Measurements from ENCODE around the gene EMP2. TPM values are rescaled to one million over a fixed set of nuclear protein-coding genes. Genes with fewer than 3 reads are reported as not detected.
A peak's percentile ranks its signal among the peaks of the same experiment; 100 is the strongest.

The EMP2 gene
- polyA plus RNA-seq, 2 donors: 68.6 to 90.9 TPM

GRCh38 chr16:10558746-10559641 lies 21.4 kb downstream of the EMP2 start:
- H3K4me3 ChIP-seq (ENCODE audit: low read depth in 1 of 2, low read length in 2 of 2): no peak overlapping the region
- peak overlapping the region; percentile 60 to 90 for H3K27ac ChIP-seq (ENCODE audit: low read depth in 2 of 2, low read length in 1 of 2)
- H3K9me3 ChIP-seq (ENCODE audit: control insufficient read depth in 2 of 2, insufficient read depth in 1 of 2, low read depth in 1 of 2, low read length in 1 of 2): peaks cover 0 to 3% of the 10 kb centered on the region in 2 donors
- H3K4me1 ChIP-seq (ENCODE audit: control insufficient read depth in 2 of 2, insufficient read depth in 2 of 2, low read length in 1 of 2): peaks cover 0 to 12% of the 10 kb centered on the region in 2 donors
- no peaks in the 10 kb centered on the region for H3K27me3 ChIP-seq (ENCODE audit: control insufficient read depth in 1 of 2, insufficient read depth in 2 of 2, low read length in 2 of 2)
- H3K36me3 ChIP-seq (ENCODE audit: control insufficient read depth in 2 of 2, insufficient read depth in 2 of 2, low read length in 1 of 2): peaks cover 0 to 14% of the 10 kb centered on the region in 2 donors
- 53 to 59% methylated on average over 25 of the region's 25 CpGs for WGBS, 2 donors

- 56 to 63% methylated on average over 7 of the region's 7 CpGs for WGBS, 2 donors
Observed at GRCh38 chr16:10558305-10558704, 22.1 kb downstream of the EMP2 start.

GRCh38 chr16:10557750-10558149 lies 22.6 kb downstream of the EMP2 start:
- Histone ChIP-seq H3K4me1 (ENCODE audit: control insufficient read depth in 2 of 2, insufficient read depth in 2 of 2, low read length in 1 of 2) (peaks cover 0 to 12% of the 10 kb centered on the region in 2 donors), H3K9me3 (ENCODE audit: control insufficient read depth in 2 of 2, insufficient read depth in 1 of 2, low read depth in 1 of 2, low read length in 1 of 2) (peaks cover 0 to 2% of the 10 kb centered on the region in 2 donors), H3K36me3 (ENCODE audit: control insufficient read depth in 2 of 2, insufficient read depth in 2 of 2, low read length in 1 of 2) (peaks cover 0 to 14% of the 10 kb centered on the region in 2 donors), H3K27me3 (ENCODE audit: control insufficient read depth in 1 of 2, insufficient read depth in 2 of 2, low read length in 2 of 2) (no peaks in the 10 kb centered on the region), H3K27ac (ENCODE audit: low read depth in 2 of 2, low read length in 1 of 2) (peak overlapping the region in 1 of 2 donors; percentile 5), H3K4me3 (ENCODE audit: low read depth in 1 of 2, low read length in 2 of 2) (no peak overlapping the region)
- WGBS, 2 donors: 79 to 89% methylated on average over 5 of the region's 5 CpGs

More at GRCh38 chr16:10558305-10558704, 22.1 kb downstream of the EMP2 start:
- Histone ChIP-seq H3K27me3 (ENCODE audit: control insufficient read depth in 1 of 2, insufficient read depth in 2 of 2, low read length in 2 of 2) (no peaks in the 10 kb centered on the region), H3K4me3 (ENCODE audit: low read depth in 1 of 2, low read length in 2 of 2) (no peak overlapping the region), H3K9me3 (ENCODE audit: control insufficient read depth in 2 of 2, insufficient read depth in 1 of 2, low read depth in 1 of 2, low read length in 1 of 2) (peaks cover 0 to 3% of the 10 kb centered on the region in 2 donors), H3K36me3 (ENCODE audit: control insufficient read depth in 2 of 2, insufficient read depth in 2 of 2, low read length in 1 of 2) (peaks cover 0 to 14% of the 10 kb centered on the region in 2 donors), H3K27ac (ENCODE audit: low read depth in 2 of 2, low read length in 1 of 2) (peak overlapping the region; percentile 60 to 90), H3K4me1 (ENCODE audit: control insufficient read depth in 2 of 2, insufficient read depth in 2 of 2, low read length in 1 of 2) (peaks cover 0 to 12% of the 10 kb centered on the region in 2 donors)

GRCh38 chr16:10556236-10556635 lies 24.2 kb downstream of the EMP2 start:
- H3K36me3 ChIP-seq (ENCODE audit: control insufficient read depth in 2 of 2, insufficient read depth in 2 of 2, low read length in 1 of 2): peaks cover 0 to 14% of the 10 kb centered on the region in 2 donors
- H3K27ac ChIP-seq (ENCODE audit: low read depth in 2 of 2, low read length in 1 of 2): no peak overlapping the region
- no peaks in the 10 kb centered on the region for H3K27me3 ChIP-seq (ENCODE audit: control insufficient read depth in 1 of 2, insufficient read depth in 2 of 2, low read length in 2 of 2)
- H3K9me3 ChIP-seq (ENCODE audit: control insufficient read depth in 2 of 2, insufficient read depth in 1 of 2, low read depth in 1 of 2, low read length in 1 of 2): no peaks in the 10 kb centered on the region
- 90% methylated on average over 3 of the region's 3 CpGs for WGBS, 2 donors
- H3K4me1 ChIP-seq (ENCODE audit: control insufficient read depth in 2 of 2, insufficient read depth in 2 of 2, low read length in 1 of 2): peaks cover 0 to 12% of the 10 kb centered on the region in 2 donors
- H3K4me3 ChIP-seq (ENCODE audit: low read depth in 1 of 2, low read length in 2 of 2): no peak overlapping the region

GRCh38 chr16:10554569-10554968 lies 25.8 kb downstream of the EMP2 start:
- WGBS, 2 donors: 86 to 87% methylated on average over 7 of the region's 7 CpGs
- Histone ChIP-seq H3K4me1 (ENCODE audit: control insufficient read depth in 2 of 2, insufficient read depth in 2 of 2, low read length in 1 of 2) (peaks cover 0 to 8% of the 10 kb centered on the region in 2 donors), H3K4me3 (ENCODE audit: low read depth in 1 of 2, low read length in 2 of 2) (no peak overlapping the region), H3K27me3 (ENCODE audit: control insufficient read depth in 1 of 2, insufficient read depth in 2 of 2, low read length in 2 of 2) (no peaks in the 10 kb centered on the region), H3K36me3 (ENCODE audit: control insufficient read depth in 2 of 2, insufficient read depth in 2 of 2, low read length in 1 of 2) (peaks cover 0 to 9% of the 10 kb centered on the region in 2 donors), H3K27ac (ENCODE audit: low read depth in 2 of 2, low read length in 1 of 2) (no peak overlapping the region), H3K9me3 (ENCODE audit: control insufficient read depth in 2 of 2, insufficient read depth in 1 of 2, low read depth in 1 of 2, low read length in 1 of 2) (peaks cover 0 to 3% of the 10 kb centered on the region in 2 donors)

GRCh38 chr16:10552998-10553491 lies 27.4 kb downstream of the EMP2 start:
- Histone ChIP-seq H3K36me3 (ENCODE audit: control insufficient read depth in 2 of 2, insufficient read depth in 2 of 2, low read length in 1 of 2) (peaks cover 0 to 3% of the 10 kb centered on the region in 2 donors), H3K27me3 (ENCODE audit: control insufficient read depth in 1 of 2, insufficient read depth in 2 of 2, low read length in 2 of 2) (no peaks in the 10 kb centered on the region), H3K27ac (ENCODE audit: low read depth in 2 of 2, low read length in 1 of 2) (no peak overlapping the region), H3K9me3 (ENCODE audit: control insufficient read depth in 2 of 2, insufficient read depth in 1 of 2, low read depth in 1 of 2, low read length in 1 of 2) (peaks cover 0 to 6% of the 10 kb centered on the region in 2 donors), H3K4me1 (ENCODE audit: control insufficient read depth in 2 of 2, insufficient read depth in 2 of 2, low read length in 1 of 2) (no peaks in the 10 kb centered on the region), H3K4me3 (ENCODE audit: low read depth in 1 of 2, low read length in 2 of 2) (no peak overlapping the region)
- WGBS, 2 donors: 71 to 78% methylated on average over 19 of the region's 19 CpGs

GRCh38 chr16:10552281-10552680 lies 28.1 kb downstream of the EMP2 start:
- Histone ChIP-seq H3K27me3 (ENCODE audit: control insufficient read depth in 1 of 2, insufficient read depth in 2 of 2, low read length in 2 of 2) (no peaks in the 10 kb centered on the region), H3K4me3 (ENCODE audit: low read depth in 1 of 2, low read length in 2 of 2) (no peak overlapping the region), H3K36me3 (ENCODE audit: control insufficient read depth in 2 of 2, insufficient read depth in 2 of 2, low read length in 1 of 2) (peaks cover 0 to 6% of the 10 kb centered on the region in 2 donors), H3K9me3 (ENCODE audit: control insufficient read depth in 2 of 2, insufficient read depth in 1 of 2, low read depth in 1 of 2, low read length in 1 of 2) (peaks cover 0 to 6% of the 10 kb centered on the region in 2 donors), H3K27ac (ENCODE audit: low read depth in 2 of 2, low read length in 1 of 2) (no peak overlapping the region), H3K4me1 (ENCODE audit: control insufficient read depth in 2 of 2, insufficient read depth in 2 of 2, low read length in 1 of 2) (no peaks in the 10 kb centered on the region)
- 82 to 86% methylated on average over 2 of the region's 2 CpGs for WGBS, 2 donors

GRCh38 chr16:10551881-10552280 lies 28.5 kb downstream of the EMP2 start:
- WGBS, 2 donors: 77 to 86% methylated on average over 2 of the region's 2 CpGs
- Histone ChIP-seq H3K4me1 (ENCODE audit: control insufficient read depth in 2 of 2, insufficient read depth in 2 of 2, low read length in 1 of 2) (no peaks in the 10 kb centered on the region), H3K27me3 (ENCODE audit: control insufficient read depth in 1 of 2, insufficient read depth in 2 of 2, low read length in 2 of 2) (no peaks in the 10 kb centered on the region), H3K36me3 (ENCODE audit: control insufficient read depth in 2 of 2, insufficient read depth in 2 of 2, low read length in 1 of 2) (peaks cover 0 to 7% of the 10 kb centered on the region in 2 donors), H3K9me3 (ENCODE audit: control insufficient read depth in 2 of 2, insufficient read depth in 1 of 2, low read depth in 1 of 2, low read length in 1 of 2) (peaks cover 0 to 6% of the 10 kb centered on the region in 2 donors), H3K4me3 (ENCODE audit: low read depth in 1 of 2, low read length in 2 of 2) (no peak overlapping the region), H3K27ac (ENCODE audit: low read depth in 2 of 2, low read length in 1 of 2) (no peak overlapping the region)

- no peaks in the 10 kb centered on the region for H3K27me3 ChIP-seq (ENCODE audit: control insufficient read depth in 1 of 2, insufficient read depth in 2 of 2, low read length in 2 of 2)
- H3K4me3 ChIP-seq (ENCODE audit: low read depth in 1 of 2, low read length in 2 of 2): no peak overlapping the region
- H3K4me1 ChIP-seq (ENCODE audit: control insufficient read depth in 2 of 2, insufficient read depth in 2 of 2, low read length in 1 of 2): no peaks in the 10 kb centered on the region
- whole genome bisulfite sequencing, 2 donors: 92 to 99% methylated on average over 1 of the region's 1 CpG
- peaks cover 10 to 29% of the 10 kb centered on the region in 2 donors for H3K36me3 ChIP-seq (ENCODE audit: control insufficient read depth in 2 of 2, insufficient read depth in 2 of 2, low read length in 1 of 2)
- H3K27ac ChIP-seq (ENCODE audit: low read depth in 2 of 2, low read length in 1 of 2): no peak overlapping the region
- H3K9me3 ChIP-seq (ENCODE audit: control insufficient read depth in 2 of 2, insufficient read depth in 1 of 2, low read depth in 1 of 2, low read length in 1 of 2): peaks cover 0 to 6% of the 10 kb centered on the region in 2 donors
Observed at GRCh38 chr16:10548404-10548803, 32.0 kb downstream of the EMP2 start.

Measured in esophagus (tissue), 2 donors.